Measurements from ENCODE around the gene TTC3.

The TTC3 gene

GRCh38 chr21:37226041-37226920, 153.2 kb downstream of the TTC3 start:
- no peak for DNase-seq (ENCODE audit: low spot score)

- DNase-seq (ENCODE audit: low spot score), result no peak
These were observed 154.3 kb downstream of the TTC3 start for GRCh38 chr21:37227071-37228002.

DNA sequence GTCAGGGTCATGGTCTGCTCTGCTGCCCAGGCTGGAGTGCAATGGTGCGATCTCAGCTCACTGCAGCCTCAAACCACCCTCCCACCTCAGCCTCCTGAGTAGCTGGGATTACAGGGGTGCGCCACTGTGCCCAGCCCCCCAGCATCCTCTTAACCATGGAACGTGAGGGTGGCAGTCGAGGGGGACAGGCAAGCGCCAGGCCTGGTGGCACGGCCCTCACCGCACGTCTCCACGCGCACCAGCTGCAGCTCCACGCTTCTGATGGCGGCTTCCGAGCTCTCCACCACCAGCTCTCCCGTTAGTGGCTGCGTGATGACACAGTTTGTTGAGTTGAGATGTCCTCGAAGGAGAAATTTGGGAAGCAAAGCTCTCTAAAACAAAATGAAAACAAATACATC, 154.9 kb downstream of the TTC3 start:
- no peak for DNase-seq (ENCODE audit: low spot score)

- DNase-seq (ENCODE audit: low spot score), result no peak
These were observed 157.7 kb downstream of the TTC3 start for GRCh38 chr21:37230632-37231248.

GRCh38 chr21:37231249-37231645, 158.2 kb downstream of the TTC3 start:
- DNase-seq (ENCODE audit: low spot score), result no peak

- DNase-seq (ENCODE audit: low spot score), result no peak
These were observed 158.6 kb downstream of the TTC3 start for GRCh38 chr21:37231671-37232070.

DNA sequence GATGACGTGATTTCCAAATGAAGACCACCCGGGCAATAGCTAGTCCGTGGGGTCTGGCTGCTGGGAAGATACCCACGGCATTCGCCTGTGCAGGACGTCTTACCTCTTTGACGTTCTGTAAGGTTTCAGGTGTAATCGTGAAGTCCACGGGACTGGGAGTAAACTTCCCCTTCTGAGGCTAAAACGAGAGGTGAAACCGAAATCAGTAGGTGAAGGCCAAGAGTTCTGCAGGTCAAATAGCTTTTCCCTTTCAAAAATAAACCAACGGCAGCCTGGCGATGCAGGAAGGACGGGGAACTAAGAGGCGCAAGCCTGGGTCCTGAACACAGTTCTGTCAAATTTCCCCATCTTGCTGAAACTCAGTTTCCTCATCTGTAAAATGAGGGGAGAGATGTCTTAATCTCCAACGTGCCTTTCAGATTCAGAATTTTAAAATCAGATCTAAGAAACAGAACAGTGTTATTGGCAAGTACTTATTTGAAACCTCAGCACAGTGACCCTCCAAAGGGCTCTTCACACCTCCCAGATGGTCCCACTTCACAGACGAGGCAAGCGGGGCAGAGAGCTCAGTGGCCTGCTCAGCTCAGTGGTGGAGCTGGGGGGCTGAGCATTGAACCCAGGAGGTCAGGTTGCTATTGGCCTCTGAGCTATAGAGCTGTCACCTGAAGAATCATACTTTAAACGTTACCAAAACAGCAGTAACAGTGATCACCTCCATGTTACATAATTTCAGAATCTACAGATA, 159.4 kb downstream of the TTC3 start:
- no peak for DNase-seq (ENCODE audit: low spot score)

GRCh38 chr21:37233551-37234146, 160.6 kb downstream of the TTC3 start:
- no peak for DNase-seq (ENCODE audit: low spot score)

DNA sequence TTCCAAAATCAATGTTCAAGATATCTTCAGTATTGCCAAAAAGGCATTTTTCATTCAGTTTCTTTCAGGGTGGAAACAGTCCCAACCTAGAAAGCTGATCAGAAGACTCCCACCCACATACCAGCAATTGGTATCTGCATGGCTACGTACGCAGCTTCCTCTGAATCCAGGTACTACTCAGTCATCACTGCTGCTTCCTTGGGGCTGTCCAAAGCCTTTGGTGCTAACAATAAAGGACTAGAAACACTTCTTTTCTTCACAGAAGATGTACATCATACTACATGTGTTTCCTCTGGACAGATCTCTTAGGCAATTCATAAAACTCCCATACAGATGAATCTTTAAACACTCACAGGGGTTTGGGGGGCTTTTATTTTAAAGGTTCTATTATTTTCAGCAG, 164.3 kb downstream of the TTC3 start:
- no peak for DNase-seq (ENCODE audit: low spot score)

GRCh38 chr21:37237764-37238163, 164.7 kb downstream of the TTC3 start:
- no peak for DNase-seq (ENCODE audit: low spot score)

DNA sequence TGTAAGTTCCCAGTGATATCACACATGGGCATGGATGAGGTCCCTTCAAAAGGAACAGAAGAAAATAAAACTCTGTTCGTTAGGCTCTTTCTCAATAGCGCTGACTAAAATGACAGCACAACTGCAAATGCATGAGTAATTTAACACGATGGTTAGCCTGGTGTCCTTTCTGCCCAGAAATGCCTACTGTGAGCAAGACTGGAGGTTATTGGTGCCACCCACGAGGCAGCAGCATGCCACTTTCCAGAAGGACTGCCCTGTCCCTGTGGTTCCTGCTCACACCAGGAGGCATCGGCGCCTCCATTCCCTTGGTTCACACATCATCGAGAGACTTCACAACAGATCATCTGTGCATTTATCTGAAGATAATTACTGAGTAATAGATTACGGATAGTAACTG, 167.9 kb downstream of the TTC3 start:
- DNase-seq (ENCODE audit: low spot score), result no peak

DNA sequence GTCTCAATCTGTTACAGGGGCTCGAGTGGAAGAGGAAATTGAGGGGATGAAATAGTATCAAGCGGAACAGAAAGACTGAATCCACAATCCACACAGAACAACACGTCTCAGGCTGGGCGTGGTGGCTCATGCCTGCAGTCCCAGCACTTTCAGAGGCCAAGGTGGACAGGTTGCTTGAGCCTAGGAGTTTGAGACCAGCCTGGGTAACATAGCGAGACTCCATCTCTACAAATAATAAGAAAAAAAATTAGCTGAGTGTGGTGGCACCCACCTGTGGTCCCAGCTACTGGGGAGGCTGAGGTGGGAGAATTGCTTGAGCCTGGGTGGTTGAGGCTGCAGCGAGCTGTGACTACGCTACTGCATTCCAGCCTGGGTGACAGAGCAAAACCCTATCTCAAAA, 168.4 kb downstream of the TTC3 start:
- DNase-seq (ENCODE audit: low spot score), result no peak

GRCh38 chr21:37243961-37244360, 170.9 kb downstream of the TTC3 start:
- no peak for DNase-seq (ENCODE audit: low spot score)

DNA sequence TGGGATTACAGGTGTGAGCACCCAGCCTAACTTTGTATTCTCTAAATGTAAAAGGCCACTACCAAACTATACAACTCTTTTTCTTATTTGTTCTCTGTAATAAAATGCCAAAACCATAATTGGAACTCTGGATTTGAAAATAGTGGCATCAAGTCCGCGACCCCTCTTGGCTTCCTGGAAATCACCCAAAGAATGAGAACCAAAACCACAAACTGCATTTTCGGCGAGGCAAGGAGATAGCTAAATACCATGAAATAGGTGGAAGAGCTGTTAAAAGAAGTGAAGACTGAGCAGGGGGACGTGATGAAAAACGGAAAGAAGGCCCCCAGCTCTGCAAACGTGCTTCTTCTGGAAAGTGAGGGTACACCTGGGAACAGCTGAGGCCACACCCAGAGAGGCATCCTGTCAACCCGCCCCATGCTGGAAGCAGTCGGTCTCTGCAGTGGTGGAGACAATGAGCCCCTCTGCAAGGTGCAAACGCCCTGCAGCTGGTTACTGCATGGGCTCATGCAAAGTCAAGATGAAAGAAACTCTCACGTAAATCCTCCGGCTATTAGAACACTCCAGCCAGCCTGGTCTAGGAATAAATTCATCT, 171.5 kb downstream of the TTC3 start:
- no peak for DNase-seq (ENCODE audit: low spot score)

DNA sequence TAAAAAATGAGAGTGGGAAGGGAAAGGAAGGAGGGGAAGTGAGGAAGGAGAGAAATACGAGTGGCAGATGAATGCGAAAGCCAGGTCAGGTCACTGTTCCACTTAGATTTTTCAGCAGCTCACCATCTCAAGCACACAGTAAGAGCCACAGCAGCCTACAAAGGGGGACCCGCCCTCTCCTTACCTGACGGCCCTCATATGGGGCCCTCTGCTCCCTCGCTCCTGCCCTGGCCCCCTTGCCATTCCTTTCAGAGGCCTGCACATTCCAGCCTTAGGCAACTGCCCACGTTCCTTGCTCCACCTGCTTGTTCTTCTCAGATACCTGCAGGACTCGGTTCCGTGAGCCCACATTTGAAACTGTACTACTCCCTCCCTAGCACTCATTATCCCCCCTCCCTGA, 172.1 kb downstream of the TTC3 start:
- DNase-seq (ENCODE audit: low spot score), result no peak

- no peak for DNase-seq (ENCODE audit: low spot score)
These were observed 175.2 kb downstream of the TTC3 start for GRCh38 chr21:37248298-37248697.

DNA sequence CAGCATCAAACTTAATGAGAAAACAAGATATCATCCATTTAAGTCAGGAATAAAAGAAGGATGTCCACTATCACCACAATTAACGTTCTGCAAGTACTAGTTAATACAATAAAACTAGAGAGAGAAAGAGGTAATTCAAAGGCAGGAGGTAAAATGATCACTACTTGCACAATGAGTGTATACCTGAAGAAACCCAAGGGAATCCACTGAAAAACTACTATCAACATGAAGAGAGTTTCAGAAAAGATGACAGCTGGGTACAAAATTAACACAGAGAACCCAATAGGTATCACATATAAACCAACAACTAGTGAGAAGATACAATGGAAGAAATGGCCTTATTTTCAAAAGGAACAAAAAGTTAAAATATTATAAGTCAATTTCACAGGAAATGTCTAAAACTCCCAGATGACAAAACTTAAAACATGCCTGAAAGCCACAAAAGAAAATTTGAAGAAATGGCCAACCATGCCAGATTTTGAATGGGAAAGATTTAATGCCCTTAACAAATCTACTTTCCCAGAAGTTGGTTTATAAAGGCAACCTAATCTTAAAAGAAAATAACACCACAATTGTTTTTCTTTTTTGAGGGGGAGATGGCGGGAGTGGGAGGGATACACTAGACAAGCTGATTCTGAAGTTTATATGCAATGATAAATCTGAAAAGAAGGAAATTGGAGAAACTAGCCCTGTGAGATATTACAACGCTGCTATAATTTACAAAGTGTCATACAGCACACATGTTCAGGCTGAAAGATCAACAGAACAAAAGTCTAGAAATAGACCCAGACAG, 176.3 kb downstream of the TTC3 start:
- DNase-seq (ENCODE audit: low spot score), result no peak

GRCh38 chr21:37251294-37251634, 178.2 kb downstream of the TTC3 start:
- DNase-seq (ENCODE audit: low spot score), result no peak
